Measurements from ENCODE around the gene C8G.

DNA sequence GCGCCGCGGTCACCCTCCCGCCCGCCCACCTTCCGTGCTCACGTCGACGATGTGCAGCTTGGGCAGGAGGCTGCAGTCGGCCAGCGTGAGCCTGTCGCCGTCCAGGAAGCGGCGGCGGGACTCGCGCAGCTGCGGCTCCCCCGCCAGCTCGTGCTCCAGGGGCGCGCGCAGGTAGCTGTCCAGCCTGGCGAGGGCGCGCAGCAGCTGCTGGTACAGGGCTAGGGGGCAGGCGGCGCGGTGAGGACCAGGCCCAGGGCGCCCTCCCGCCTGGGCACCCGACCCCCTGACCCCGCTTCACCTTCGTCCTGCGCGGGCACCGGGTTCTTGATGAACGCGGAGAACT is 49.8 kb downstream of the C8G start:
- no peak for TF ChIP-seq POLR2AphosphoS5 (IDR thresholded peaks at IDR 0.05)
- TF ChIP-seq EP300 (IDR thresholded peaks at IDR 0.05) = no peak
